ENCODE measurements around the gene FASN.

- TF ChIP-seq HOXB5 (CRISPR knock-in tag; IDR thresholded peaks at IDR 0.05) (no peak), CTCF (IDR thresholded peaks at IDR 0.05) (no peak), ELK1 (IDR thresholded peaks at IDR 0.05; ENCODE audit: low read depth, low read length) (no peak), POLR2A (IDR thresholded peaks at IDR 0.05; ENCODE audit: low read length) (no peak), TP53 (CRISPR knock-in tag; IDR thresholded peaks at IDR 0.05) (no peak)
- TF ChIP-seq, protein P1, sequence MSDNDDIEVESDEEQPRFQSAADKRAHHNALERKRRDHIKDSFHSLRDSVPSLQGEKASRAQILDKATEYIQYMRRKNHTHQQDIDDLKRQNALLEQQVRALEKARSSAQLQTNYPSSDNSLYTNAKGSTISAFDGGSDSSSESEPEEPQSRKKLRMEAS (IDR thresholded peaks at IDR 0.05), result no peak
Observed at GRCh38 chr17:82114872-82115271, 16.8 kb upstream of the FASN start.

All from A549 (cell line).